Sigmoid colon (tissue), 7 donors: ENCODE measurements around the gene DOCK8. TPM values are rescaled to one million over a fixed set of nuclear protein-coding genes. Genes with fewer than 3 reads are reported as not detected.

Source experiments
- DNase-seq: peaks from one replicate; pipeline ENCODE4 v3.0.0-alpha.2; 2019
- H3K27ac ChIP-seq, 4 donors: fragments of 200-600 bp; sonication (generic); one replicate each; pipeline ENCODE4 v1.5.1; 2016 to 2019; ENCODE audit warnings: mild to moderate bottlenecking in 1 of 4
- H3K27me3 ChIP-seq, 3 donors: fragments of 200-600 bp; sonication (generic); one replicate each; pipeline ENCODE4 v1.5.1; 2019; ENCODE audit warnings: mild to moderate bottlenecking in 1 of 3
- H3K36me3 ChIP-seq, 4 donors: fragments of 200-600 bp; sonication (generic); one replicate each; pipeline ENCODE4 v1.5.1; 2016 to 2019
- H3K4me1 ChIP-seq, 4 donors: fragments of 200-600 bp; sonication (generic); one replicate each; pipeline ENCODE4 v1.5.1; 2017 to 2019
- H3K4me3 ChIP-seq, 4 donors: fragments of 200-600 bp; sonication (generic); one replicate each; pipeline ENCODE4 v1.5.1; 2017 to 2019; ENCODE audit warnings: mild to moderate bottlenecking in 2 of 4, moderate library complexity in 1 of 4
- H3K9me3 ChIP-seq, 4 donors: fragments of 200-600 bp in 3 of 4; sonication (generic) in 3 of 4; one replicate each; pipeline versions ENCODE4 v1.5.1 to v1.6.1; 2013 to 2019
- CTCF ChIP-seq, 4 experiments: fragments of 450-650 bp in 3 of 4; fragments of 200-600 bp in 1 of 4; IDR thresholded peaks; one replicate each; pipeline ENCODE4 v1.5.1; 2016 to 2019; ENCODE audit warnings: antibody characterized with exemption in 4 of 4, mild to moderate bottlenecking in 3 of 4, moderate library complexity in 2 of 4
- EP300 ChIP-seq, 4 donors: sonication (generic); formaldehyde crosslinking; IDR thresholded peaks; one replicate each; pipeline ENCODE4 v1.6.1; 2017; ENCODE audit warnings: antibody characterized with exemption in 4 of 4
- POLR2A ChIP-seq, 2 donors: fragments of 450-650 bp; IDR thresholded peaks; one replicate each; pipeline ENCODE4 v1.6.1; 2016; ENCODE audit warnings: antibody characterized with exemption in 2 of 2, mild to moderate bottlenecking in 2 of 2, moderate library complexity in 2 of 2
- POLR2AphosphoS5 ChIP-seq, 4 donors: sonication (generic); formaldehyde crosslinking; IDR thresholded peaks; one replicate each; pipeline ENCODE4 v1.6.1; 2017; ENCODE audit warnings: antibody characterized with exemption in 4 of 4
- WGBS, 2 donors: extraction: QIAGEN DNeasy Blood & Tissue Kit; methylation state at CpG; one replicate each; pipeline ENCODE4 v1.1.7; 2013; 5-methylcytosine and 5-hydroxymethylcytosine counted together
- intact Hi-C: fragments of 100-400 bp; cut with DNase I; formaldehyde crosslinking; loops from one replicate; pipeline ENCODE4 v1.15.1; 2023
- polyA plus RNA-seq, 3 donors: library from polyadenylated mRNA; stranded (reverse); fragments of 200-250 nt; gene quantifications; one replicate each; pipeline ENCODE4 v1.2.3, GENCODE V29; 2013
- total RNA-seq, 4 donors: library from RNA; depleted of rRNA; stranded (reverse); fragments of >200 nt; gene quantifications; one replicate each; pipeline ENCODE4 v1.1.0, GENCODE V29; 2016
- donor health status: healthy with polysubstance abuse.
- donor health status: Bipolar disorder and iron deficiency.
- donor health status: healthy.

Gene DOCK8
- total and polyA plus RNA-seq, 7 donors: 2.3 to 22.8 (median 6.4) TPM

- intact Hi-C loops: loop anchor here (5.0 kb wide), 1 partner anchor 41 kb away; no protein-coding TSS in a partner anchor
- no peaks in the 10 kb centered on the region for H3K27me3 ChIP-seq
- H3K4me3 ChIP-seq: no peak overlapping the region
- peaks cover 0 to 23% (median 14%) of the 10 kb centered on the region in 4 donors for H3K4me1 ChIP-seq
- no peaks in the 10 kb centered on the region for H3K9me3 ChIP-seq
- no peaks in the 10 kb centered on the region for H3K36me3 ChIP-seq
- TF ChIP-seq POLR2AphosphoS5 (IDR thresholded peaks at IDR 0.05) (no peak), POLR2A (IDR thresholded peaks at IDR 0.05) (no peak), CTCF (IDR thresholded peaks at IDR 0.05) (no peak), EP300 (IDR thresholded peaks at IDR 0.05) (no peak)
- no peak overlapping the region for H3K27ac ChIP-seq
- 20 to 69% methylated on average over 7 of the region's 7 CpGs for WGBS, 2 donors
- no peak for DNase-seq
Measured at GRCh38 chr9:506281-506680, 291.6 kb downstream of the DOCK8 start.

- TF ChIP-seq EP300 (IDR thresholded peaks at IDR 0.05) (no peak), CTCF (IDR thresholded peaks at IDR 0.05) (no peak), POLR2AphosphoS5 (IDR thresholded peaks at IDR 0.05) (no peak), POLR2A (IDR thresholded peaks at IDR 0.05) (no peak)
- no peaks in the 10 kb centered on the region for H3K36me3 ChIP-seq
- H3K4me1 ChIP-seq: peaks cover 0 to 5% (median 0%) of the 10 kb centered on the region in 4 donors
- intact Hi-C loops: loop anchor here (2.0 kb wide), 1 partner anchor 19 kb away; no protein-coding TSS in a partner anchor
- 44 to 47% methylated on average over 1 of the region's 1 CpG for WGBS, 2 donors
- no peak overlapping the region for H3K27ac ChIP-seq
- H3K27me3 ChIP-seq: no peaks in the 10 kb centered on the region
- H3K4me3 ChIP-seq: no peak overlapping the region
- no peaks in the 10 kb centered on the region for H3K9me3 ChIP-seq
- DNase-seq: no peak
Measured at GRCh38 chr9:511861-512260, 297.2 kb downstream of the DOCK8 start.

- Histone ChIP-seq H3K36me3 (no peaks in the 10 kb centered on the region), H3K4me3 (no peak overlapping the region), H3K4me1 (peaks cover 0 to 5% (median 0%) of the 10 kb centered on the region in 4 donors), H3K9me3 (no peaks in the 10 kb centered on the region), H3K27ac (no peak overlapping the region), H3K27me3 (no peaks in the 10 kb centered on the region)
- DNase-seq: no peak
- no peak for TF ChIP-seq EP300 (IDR thresholded peaks at IDR 0.05)
- 20 to 67% methylated on average over 3 of the region's 3 CpGs for WGBS, 2 donors
- intact Hi-C loops: loop anchor here (2.0 kb wide), 1 partner anchor 18 kb away; no protein-coding TSS in a partner anchor
Measured at GRCh38 chr9:512555-513272, 298.0 kb downstream of the DOCK8 start.

Other genes with a start within 250 kb of the DOCK8 start
- gene WASHC1, start 185.4 kb upstream of the DOCK8 start, total RNA-seq: 1 to 10 TPM; 3.0 to 6.6 (median 5.1) TPM
- gene WASHC1, start 185.4 kb upstream of the DOCK8 start, polyA plus RNA-seq: 10 to 100 TPM in 1 of 3 donors, 1 to 10 TPM in 2; 7.4 to 20.9 (median 7.8) TPM
- gene FOXD4, start 96.4 kb upstream of the DOCK8 start, total RNA-seq: 1 to 10 TPM in 1 of 4 donors, under 1 TPM in 2, not detected in 1; 0.16 to 1.1 (median 0.55) TPM
- under 1 TPM in 1 of 3 donors, not detected in 2; 0.31 TPM for gene FOXD4, start 96.4 kb upstream of the DOCK8 start, polyA plus RNA-seq
- 10 to 100 TPM; 22.5 to 43.9 (median 29.5) TPM for gene ZNG1A, start 35.8 kb upstream of the DOCK8 start, total RNA-seq
- 10 to 100 TPM; 23.4 to 33.8 (median 27.5) TPM for gene ZNG1A, start 35.8 kb upstream of the DOCK8 start, polyA plus RNA-seq